ENCODE data around the gene DAPL1. TPM values are rescaled to one million over a fixed set of nuclear protein-coding genes. Genes with fewer than 3 reads are reported as not detected.
"Not testable (repeated sequence)": the region's sequence is repeated elsewhere in the genome, so short reads cannot be mapped to it uniquely, and the experiment has no call there.

DAPL1 gene
- total RNA-seq, 1 donor from 2014 or later = not detected

DNA sequence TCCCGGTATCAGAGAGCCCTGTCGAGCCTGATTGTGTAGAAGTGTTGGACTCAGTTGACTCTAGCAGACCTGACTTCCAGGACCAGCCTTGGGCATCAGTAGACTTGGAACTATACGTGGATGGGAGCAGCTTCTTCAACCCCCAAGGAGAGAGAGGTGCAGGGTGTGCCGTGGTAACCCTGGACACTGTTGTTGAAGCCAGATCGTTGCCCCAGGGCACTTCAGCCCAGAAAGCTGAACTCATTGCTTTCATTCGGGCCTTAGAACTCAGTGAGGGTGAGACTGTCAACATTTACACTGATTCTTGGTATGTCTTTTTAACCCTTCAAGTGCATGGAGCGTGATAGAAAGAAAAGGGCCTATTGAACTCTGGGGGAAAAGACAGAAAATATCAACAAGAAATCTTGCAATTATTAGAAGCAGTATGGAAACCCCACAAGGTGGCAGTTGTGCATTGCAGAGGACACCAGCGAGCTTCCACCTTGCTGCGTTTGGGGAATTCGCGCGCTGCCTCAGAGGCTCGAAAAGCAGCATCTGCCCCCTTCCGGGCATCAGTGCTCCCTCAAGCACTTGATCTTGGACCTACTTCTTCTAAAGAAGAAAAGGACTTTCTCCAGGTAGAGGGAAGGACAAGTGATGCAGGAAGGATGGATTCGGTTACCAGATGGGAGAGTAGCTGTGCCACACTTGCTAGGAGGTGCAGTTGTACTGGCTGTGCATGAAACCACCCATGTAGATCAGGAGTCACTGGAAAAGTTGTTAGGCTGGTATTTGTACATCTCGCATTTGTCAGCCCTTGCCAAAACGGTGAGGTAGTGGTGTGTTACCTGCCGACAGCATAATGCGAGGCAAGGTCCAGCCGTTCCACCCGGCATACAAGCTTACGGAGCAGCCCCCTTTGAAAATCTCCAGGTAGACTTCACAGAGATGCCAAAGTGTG is 53.2 kb downstream of the DAPL1 start:
- DNase-seq; ATAC-seq (ENCODE audit: poor library complexity); intact Hi-C loops (cut with DNase I): not testable (repeated sequence)

DNA sequence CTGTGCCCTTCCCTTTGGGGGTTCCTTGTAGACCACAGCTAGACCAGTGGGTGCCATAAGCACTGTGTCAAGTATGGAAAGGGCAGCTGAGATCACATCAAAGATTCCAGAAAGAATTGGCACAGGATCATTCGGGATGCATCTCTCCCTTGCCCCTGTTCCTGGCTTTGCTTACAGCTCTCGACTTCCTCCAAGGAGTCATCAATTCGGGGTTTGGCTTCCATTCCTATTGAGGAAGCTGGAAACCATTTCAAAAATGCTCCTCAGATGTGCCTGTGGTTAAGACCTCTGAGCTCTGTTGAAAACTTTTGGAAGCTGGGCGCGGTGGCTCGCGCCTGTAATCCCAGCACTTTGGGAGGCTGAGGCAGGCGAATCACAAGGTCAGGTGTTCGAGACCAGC is 65.1 kb downstream of the DAPL1 start:
- ATAC-seq (ENCODE audit: poor library complexity); DNase-seq; intact Hi-C loops (cut with DNase I): not testable (repeated sequence)

DNA sequence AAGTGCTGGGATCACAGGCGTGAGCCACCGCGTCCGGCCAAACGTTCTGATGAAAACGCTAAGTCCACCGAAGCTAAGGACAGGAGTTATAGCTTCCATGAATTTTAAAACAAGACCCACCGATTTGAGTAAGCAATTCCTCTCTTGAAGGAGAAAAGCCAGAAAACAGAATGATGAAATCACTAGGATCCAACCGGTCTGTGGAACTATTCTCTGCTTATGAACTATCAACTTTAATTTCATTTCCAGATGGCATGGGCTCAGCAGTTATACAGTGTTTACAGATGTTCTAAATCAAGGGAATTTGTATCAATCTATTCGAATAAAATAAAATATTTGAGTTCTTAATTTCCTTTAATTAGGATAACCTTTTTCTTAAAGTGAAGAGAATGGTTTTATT is 66.5 kb downstream of the DAPL1 start:
- ATAC-seq (ENCODE audit: poor library complexity); intact Hi-C loops (cut with DNase I); DNase-seq: not testable (repeated sequence)

DNA sequence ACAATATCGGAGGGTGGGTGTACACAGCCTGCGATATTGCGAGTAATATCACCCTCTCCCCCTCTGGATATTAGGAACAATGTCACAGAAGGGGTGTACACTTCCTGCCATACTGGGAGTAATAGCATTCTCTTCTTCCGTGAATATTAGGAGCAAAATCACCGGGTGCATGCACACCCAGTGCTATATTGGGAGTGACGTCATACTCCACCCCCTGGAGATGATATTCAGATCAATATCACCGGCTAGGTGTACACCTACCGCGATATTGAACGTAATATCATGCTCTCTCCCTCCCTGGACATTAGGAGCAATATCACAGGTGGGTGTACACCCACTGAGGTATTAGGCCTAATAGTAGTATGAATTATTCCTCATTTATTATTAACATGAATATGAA is 70.4 kb downstream of the DAPL1 start:
- intact Hi-C loops (cut with DNase I); ATAC-seq (ENCODE audit: poor library complexity); DNase-seq: not testable (repeated sequence)

Other genes with a start within 250 kb of the DAPL1 start
- 56.2 TPM for gene TANC1, start 173.3 kb downstream of the DAPL1 start, total RNA-seq